Measurements from ENCODE around the gene CYYR1. TPM values are rescaled to one million over a fixed set of nuclear protein-coding genes. Genes with fewer than 3 reads are reported as not detected.

CYYR1 gene
- total RNA-seq, 1 donor from 2014 or later: 40.7 TPM

DNA sequence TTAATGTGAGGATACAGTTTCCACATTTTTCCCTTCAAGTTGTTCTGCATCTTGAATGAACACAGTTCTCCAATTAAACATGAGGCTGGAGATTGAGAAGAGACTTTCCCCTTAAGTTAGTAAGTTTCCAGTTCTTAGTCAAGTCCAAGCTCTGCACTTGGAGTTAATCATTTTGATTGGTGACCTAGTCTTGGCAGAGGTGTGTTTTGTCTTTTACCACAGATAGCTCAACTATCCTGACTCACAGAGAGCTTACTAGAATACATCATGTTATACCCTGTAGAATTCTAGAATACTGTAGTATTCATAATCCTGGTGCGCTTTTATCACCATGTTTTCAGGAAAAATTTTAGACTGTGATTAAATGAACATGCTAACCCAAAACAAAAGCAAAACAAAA, 129.2 kb downstream of the CYYR1 start:
- H3K4me1 Mint-ChIP-seq (ENCODE audit: low read depth, unreplicated experiment): no peaks in the 10 kb centered on the region
- no peaks in the 10 kb centered on the region for H3K27me3 Mint-ChIP-seq (ENCODE audit: unreplicated experiment)
- no peak overlapping the region for H3K27ac Mint-ChIP-seq (ENCODE audit: unreplicated experiment)
- no peak overlapping the region for H3K4me3 Mint-ChIP-seq (ENCODE audit: unreplicated experiment)
- H3K36me3 Mint-ChIP-seq (ENCODE audit: unreplicated experiment): no peaks in the 10 kb centered on the region
- H3K9me3 Mint-ChIP-seq (ENCODE audit: unreplicated experiment): no peaks in the 10 kb centered on the region
- TF ChIP-seq, protein P1, sequence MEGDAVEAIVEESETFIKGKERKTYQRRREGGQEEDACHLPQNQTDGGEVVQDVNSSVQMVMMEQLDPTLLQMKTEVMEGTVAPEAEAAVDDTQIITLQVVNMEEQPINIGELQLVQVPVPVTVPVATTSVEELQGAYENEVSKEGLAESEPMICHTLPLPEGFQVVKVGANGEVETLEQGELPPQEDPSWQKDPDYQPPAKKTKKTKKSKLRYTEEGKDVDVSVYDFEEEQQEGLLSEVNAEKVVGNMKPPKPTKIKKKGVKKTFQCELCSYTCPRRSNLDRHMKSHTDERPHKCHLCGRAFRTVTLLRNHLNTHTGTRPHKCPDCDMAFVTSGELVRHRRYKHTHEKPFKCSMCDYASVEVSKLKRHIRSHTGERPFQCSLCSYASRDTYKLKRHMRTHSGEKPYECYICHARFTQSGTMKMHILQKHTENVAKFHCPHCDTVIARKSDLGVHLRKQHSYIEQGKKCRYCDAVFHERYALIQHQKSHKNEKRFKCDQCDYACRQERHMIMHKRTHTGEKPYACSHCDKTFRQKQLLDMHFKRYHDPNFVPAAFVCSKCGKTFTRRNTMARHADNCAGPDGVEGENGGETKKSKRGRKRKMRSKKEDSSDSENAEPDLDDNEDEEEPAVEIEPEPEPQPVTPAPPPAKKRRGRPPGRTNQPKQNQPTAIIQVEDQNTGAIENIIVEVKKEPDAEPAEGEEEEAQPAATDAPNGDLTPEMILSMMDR (IDR thresholded peaks at IDR 0.05; ENCODE audit: partially characterized antibody, unreplicated experiment): no peak
- DNase-seq: no peak

GRCh38 chr21:26443291-26443690, 129.8 kb downstream of the CYYR1 start:
- DNase-seq: no peak
- H3K4me1 Mint-ChIP-seq (ENCODE audit: low read depth, unreplicated experiment): no peaks in the 10 kb centered on the region
- no peaks in the 10 kb centered on the region for H3K9me3 Mint-ChIP-seq (ENCODE audit: unreplicated experiment)
- no peaks in the 10 kb centered on the region for H3K27me3 Mint-ChIP-seq (ENCODE audit: unreplicated experiment)
- H3K27ac Mint-ChIP-seq (ENCODE audit: unreplicated experiment): no peak overlapping the region
- TF ChIP-seq, protein P1 (IDR thresholded peaks at IDR 0.05; ENCODE audit: partially characterized antibody, unreplicated experiment): no peak
- no peaks in the 10 kb centered on the region for H3K36me3 Mint-ChIP-seq (ENCODE audit: unreplicated experiment)
- H3K4me3 Mint-ChIP-seq (ENCODE audit: unreplicated experiment): no peak overlapping the region

DNA sequence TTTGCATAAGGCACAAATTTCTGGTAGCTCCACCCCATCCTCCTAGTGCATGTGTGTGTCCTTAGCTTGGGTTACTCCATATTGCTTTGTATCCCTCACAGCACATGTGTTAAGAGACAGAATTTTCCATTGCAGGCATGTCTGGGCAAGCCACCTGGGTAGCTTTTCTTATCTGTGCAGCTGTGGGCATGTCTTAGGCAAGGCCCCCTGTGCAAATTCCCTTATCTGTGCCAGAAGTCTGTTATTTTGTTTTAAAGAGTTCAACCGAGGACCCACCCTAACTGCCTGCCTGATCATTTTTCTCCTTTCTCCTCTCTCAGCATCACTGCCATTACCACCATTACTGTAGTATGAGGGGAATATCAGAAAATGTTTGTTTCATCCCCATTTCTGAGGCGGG, 131.9 kb downstream of the CYYR1 start:
- TF ChIP-seq, protein P1 (IDR thresholded peaks at IDR 0.05; ENCODE audit: partially characterized antibody, unreplicated experiment): no peak
- H3K4me1 Mint-ChIP-seq (ENCODE audit: low read depth, unreplicated experiment): no peaks in the 10 kb centered on the region
- no peaks in the 10 kb centered on the region for H3K27me3 Mint-ChIP-seq (ENCODE audit: unreplicated experiment)
- DNase-seq: no peak
- H3K4me3 Mint-ChIP-seq (ENCODE audit: unreplicated experiment): no peak overlapping the region
- no peaks in the 10 kb centered on the region for H3K9me3 Mint-ChIP-seq (ENCODE audit: unreplicated experiment)
- no peak overlapping the region for H3K27ac Mint-ChIP-seq (ENCODE audit: unreplicated experiment)
- H3K36me3 Mint-ChIP-seq (ENCODE audit: unreplicated experiment): no peaks in the 10 kb centered on the region

- no peaks in the 10 kb centered on the region for H3K27me3 Mint-ChIP-seq (ENCODE audit: unreplicated experiment)
- no peaks in the 10 kb centered on the region for H3K4me1 Mint-ChIP-seq (ENCODE audit: low read depth, unreplicated experiment)
- H3K27ac Mint-ChIP-seq (ENCODE audit: unreplicated experiment): no peak overlapping the region
- peaks cover 2% of the 10 kb centered on the region for H3K9me3 Mint-ChIP-seq (ENCODE audit: unreplicated experiment)
- H3K36me3 Mint-ChIP-seq (ENCODE audit: unreplicated experiment): no peaks in the 10 kb centered on the region
- H3K4me3 Mint-ChIP-seq (ENCODE audit: unreplicated experiment): no peak overlapping the region
- TF ChIP-seq, protein P1 (IDR thresholded peaks at IDR 0.05; ENCODE audit: partially characterized antibody, unreplicated experiment): no peak
- no peak for DNase-seq
Measured at GRCh38 chr21:26438976-26439375, 134.1 kb downstream of the CYYR1 start.

GRCh38 chr21:26437326-26438009, 135.6 kb downstream of the CYYR1 start:
- Mint-ChIP-seq H3K4me1 (ENCODE audit: low read depth, unreplicated experiment) (no peaks in the 10 kb centered on the region), H3K36me3 (ENCODE audit: unreplicated experiment) (no peaks in the 10 kb centered on the region), H3K4me3 (ENCODE audit: unreplicated experiment) (no peak overlapping the region), H3K27ac (ENCODE audit: unreplicated experiment) (no peak overlapping the region), H3K27me3 (ENCODE audit: unreplicated experiment) (no peaks in the 10 kb centered on the region), H3K9me3 (ENCODE audit: unreplicated experiment) (peaks cover 2% of the 10 kb centered on the region)
- TF ChIP-seq, protein P1 (IDR thresholded peaks at IDR 0.05; ENCODE audit: partially characterized antibody, unreplicated experiment): no peak
- no peak for DNase-seq
